Measurements from ENCODE around the gene LINGO1. TPM values are rescaled to one million over a fixed set of nuclear protein-coding genes. Genes with fewer than 3 reads are reported as not detected.
A peak's percentile ranks its signal among the peaks of the same experiment; 100 is the strongest.

The LINGO1 gene
- total RNA-seq, 1 donor from 2014 or later = 12.0 TPM

GRCh38 chr15:77604973-77605372 is 27.7 kb downstream of the LINGO1 start:
- Mint-ChIP-seq H3K27me3 (ENCODE audit: low read depth) (no peaks in the 10 kb centered on the region), H3K9me3 (ENCODE audit: low read depth) (no peaks in the 10 kb centered on the region), H3K4me3 (ENCODE audit: unreplicated experiment) (no peak overlapping the region), H3K27ac (ENCODE audit: unreplicated experiment) (no peak overlapping the region), H3K36me3 (ENCODE audit: low read depth) (no peaks in the 10 kb centered on the region), H3K4me1 (ENCODE audit: low read depth) (peaks cover 45% of the 10 kb centered on the region)
- DNase-seq (ENCODE audit: low spot score) = no peak
- no peak for TF ChIP-seq CTCF (IDR thresholded peaks at IDR 0.05)

- H3K4me3 Mint-ChIP-seq (ENCODE audit: unreplicated experiment) = no peak overlapping the region
- H3K9me3 Mint-ChIP-seq (ENCODE audit: low read depth) = no peaks in the 10 kb centered on the region
- peaks cover 38% of the 10 kb centered on the region for H3K4me1 Mint-ChIP-seq (ENCODE audit: low read depth)
- peak overlapping the region; percentile 38 for H3K27ac Mint-ChIP-seq (ENCODE audit: unreplicated experiment)
- H3K27me3 Mint-ChIP-seq (ENCODE audit: low read depth) = no peaks in the 10 kb centered on the region
- DNase-seq (ENCODE audit: low spot score) = no peak
- TF ChIP-seq CTCF (IDR thresholded peaks at IDR 0.05) = no peak
- H3K36me3 Mint-ChIP-seq (ENCODE audit: low read depth) = no peaks in the 10 kb centered on the region
Observed at GRCh38 chr15:77603611-77604336, 28.9 kb downstream of the LINGO1 start.

GRCh38 chr15:77602800-77603199 is 29.9 kb downstream of the LINGO1 start:
- H3K27me3 Mint-ChIP-seq (ENCODE audit: low read depth) = no peaks in the 10 kb centered on the region
- no peak for TF ChIP-seq CTCF (IDR thresholded peaks at IDR 0.05)
- H3K36me3 Mint-ChIP-seq (ENCODE audit: low read depth) = no peaks in the 10 kb centered on the region
- H3K9me3 Mint-ChIP-seq (ENCODE audit: low read depth) = no peaks in the 10 kb centered on the region
- no peak overlapping the region for H3K27ac Mint-ChIP-seq (ENCODE audit: unreplicated experiment)
- H3K4me3 Mint-ChIP-seq (ENCODE audit: unreplicated experiment) = no peak overlapping the region
- peaks cover 35% of the 10 kb centered on the region for H3K4me1 Mint-ChIP-seq (ENCODE audit: low read depth)
- no peak for DNase-seq (ENCODE audit: low spot score)

- DNase-seq (ENCODE audit: low spot score) = no peak
- Mint-ChIP-seq H3K9me3 (ENCODE audit: low read depth) (no peaks in the 10 kb centered on the region), H3K4me1 (ENCODE audit: low read depth) (peaks cover 10% of the 10 kb centered on the region), H3K4me3 (ENCODE audit: unreplicated experiment) (no peak overlapping the region), H3K36me3 (ENCODE audit: low read depth) (no peaks in the 10 kb centered on the region), H3K27ac (ENCODE audit: unreplicated experiment) (no peak overlapping the region), H3K27me3 (ENCODE audit: low read depth) (no peaks in the 10 kb centered on the region)
- TF ChIP-seq CTCF (IDR thresholded peaks at IDR 0.05) = no peak
Observed at GRCh38 chr15:77599899-77600298, 32.8 kb downstream of the LINGO1 start.

- Mint-ChIP-seq H3K27me3 (ENCODE audit: low read depth) (no peaks in the 10 kb centered on the region), H3K36me3 (ENCODE audit: low read depth) (no peaks in the 10 kb centered on the region), H3K4me3 (ENCODE audit: unreplicated experiment) (no peak overlapping the region), H3K4me1 (ENCODE audit: low read depth) (peaks cover 5% of the 10 kb centered on the region), H3K9me3 (ENCODE audit: low read depth) (no peaks in the 10 kb centered on the region), H3K27ac (ENCODE audit: unreplicated experiment) (no peak overlapping the region)
- TF ChIP-seq CTCF (IDR thresholded peaks at IDR 0.05) = no peak
- no peak for DNase-seq (ENCODE audit: low spot score)
Observed at GRCh38 chr15:77599357-77599756, 33.4 kb downstream of the LINGO1 start.
